ENCODE data around the gene TRIO. TPM values are rescaled to one million over a fixed set of nuclear protein-coding genes. Genes with fewer than 3 reads are reported as not detected.

Gene TRIO
- total and polyA plus RNA-seq, 3 experiments from 2014 or later: 0.89 to 4.4 (median 4.2) TPM

GRCh38 chr5:14416621-14417275 lies 273.6 kb downstream of the TRIO start:
- DNase-seq: no peak
- Mint-ChIP-seq H3K36me3 (peaks cover 0 to 4% (median 0%) of the 10 kb centered on the region in 3 donors), H3K4me3 (peak overlapping the region in 1 of 7 donors; percentile 37), H3K9me3 (no peaks in the 10 kb centered on the region), H3K27ac (peak overlapping the region in 4 of 8 donors; percentile 30 to 83 (median 80)), H3K4me1 (peaks cover 34 to 56% (median 42%) of the 10 kb centered on the region in 3 donors), H3K27me3 (peaks cover 0 to 9% of the 10 kb centered on the region in 2 donors)
- Histone ChIP-seq H3K36me3 (ENCODE audit: insufficient read depth, low read length) (no peaks in the 10 kb centered on the region), H3K27me3 (ENCODE audit: insufficient read depth, low read length, poor library complexity, severe bottlenecking) (no peaks in the 10 kb centered on the region), H3K4me3 (ENCODE audit: low read length) (no peak overlapping the region), H3K27ac (ENCODE audit: low read depth, low read length) (no peak overlapping the region), H3K4me1 (ENCODE audit: insufficient read depth, low read length) (peaks cover 31% of the 10 kb centered on the region), H3K9me3 (ENCODE audit: low read length) (no peaks in the 10 kb centered on the region)
- ChIA-PET POLR2A (interaction anchor here (0.8 kb wide), 1 partner anchor 263 kb away, joined by 3 read pairs; no protein-coding TSS in a partner anchor), CTCF (interaction anchor here (1.6 to 2.2 kb wide), 3 partner anchors 8 to 232 kb away, joined by 4 to 8 read pairs (median 7); no protein-coding TSS in a partner anchor)

- Histone ChIP-seq H3K4me1 (ENCODE audit: insufficient read depth, low read length) (peaks cover 31% of the 10 kb centered on the region), H3K27ac (ENCODE audit: low read depth, low read length) (no peak overlapping the region), H3K36me3 (ENCODE audit: insufficient read depth, low read length) (no peaks in the 10 kb centered on the region), H3K27me3 (ENCODE audit: insufficient read depth, low read length, poor library complexity, severe bottlenecking) (no peaks in the 10 kb centered on the region), H3K4me3 (ENCODE audit: low read length) (no peak overlapping the region), H3K9me3 (ENCODE audit: low read length) (no peaks in the 10 kb centered on the region)
- no peak for DNase-seq
- H3K36me3 Mint-ChIP-seq: peaks cover 0 to 4% (median 0%) of the 10 kb centered on the region in 3 donors
- peaks cover 34 to 53% (median 42%) of the 10 kb centered on the region in 3 donors for H3K4me1 Mint-ChIP-seq
- POLR2A ChIA-PET: interaction anchor here (0.8 kb wide), 1 partner anchor 262 kb away, joined by 3 read pairs; no protein-coding TSS in a partner anchor
- H3K27me3 Mint-ChIP-seq: peaks cover 0 to 9% of the 10 kb centered on the region in 2 donors
- H3K4me3 Mint-ChIP-seq: peak overlapping the region in 1 of 7 donors; percentile 37
- CTCF ChIA-PET: interaction anchor here (1.6 to 2.2 kb wide), 3 partner anchors 8 to 232 kb away, joined by 4 to 8 read pairs (median 7); no protein-coding TSS in a partner anchor
- H3K27ac Mint-ChIP-seq: peak overlapping the region in 6 of 8 donors; percentile 16 to 83 (median 56)
- H3K9me3 Mint-ChIP-seq: no peaks in the 10 kb centered on the region
These were observed 274.2 kb downstream of the TRIO start for GRCh38 chr5:14417276-14417730.

- DNase-seq: no peak
- Histone ChIP-seq H3K27ac (ENCODE audit: low read depth, low read length) (no peak overlapping the region), H3K4me3 (ENCODE audit: low read length) (no peak overlapping the region), H3K4me1 (ENCODE audit: insufficient read depth, low read length) (peaks cover 24% of the 10 kb centered on the region), H3K36me3 (ENCODE audit: insufficient read depth, low read length) (no peaks in the 10 kb centered on the region), H3K9me3 (ENCODE audit: low read length) (no peaks in the 10 kb centered on the region), H3K27me3 (ENCODE audit: insufficient read depth, low read length, poor library complexity, severe bottlenecking) (no peaks in the 10 kb centered on the region)
- ChIA-PET POLR2A (interaction anchor here (0.5 kb wide), 1 partner anchor 46 kb away, joined by 3 read pairs; no protein-coding TSS in a partner anchor), CTCF (interaction anchor here (1.6 to 2.2 kb wide), 2 partner anchors 9 to 231 kb away, joined by 4 to 7 read pairs; no protein-coding TSS in a partner anchor)
- Mint-ChIP-seq H3K27me3 (peaks cover 0 to 9% of the 10 kb centered on the region in 2 donors), H3K36me3 (peaks cover 0 to 4% (median 0%) of the 10 kb centered on the region in 3 donors), H3K4me3 (peak overlapping the region in 1 of 7 donors; percentile 4), H3K4me1 (peaks cover 32 to 45% (median 37%) of the 10 kb centered on the region in 3 donors), H3K27ac (peak overlapping the region in 2 of 8 donors; percentile 31 to 44), H3K9me3 (no peaks in the 10 kb centered on the region)
These were observed 274.9 kb downstream of the TRIO start for GRCh38 chr5:14417792-14418765.

- Histone ChIP-seq H3K27me3 (ENCODE audit: insufficient read depth, low read length, poor library complexity, severe bottlenecking) (no peaks in the 10 kb centered on the region), H3K4me3 (ENCODE audit: low read length) (no peak overlapping the region), H3K27ac (ENCODE audit: low read depth, low read length) (no peak overlapping the region), H3K4me1 (ENCODE audit: insufficient read depth, low read length) (peaks cover 11% of the 10 kb centered on the region), H3K36me3 (ENCODE audit: insufficient read depth, low read length) (no peaks in the 10 kb centered on the region), H3K9me3 (ENCODE audit: low read length) (no peaks in the 10 kb centered on the region)
- Mint-ChIP-seq H3K27me3 (peaks cover 0 to 9% of the 10 kb centered on the region in 2 donors), H3K36me3 (peaks cover 0 to 4% (median 0%) of the 10 kb centered on the region in 3 donors), H3K27ac (no peak overlapping the region), H3K9me3 (no peaks in the 10 kb centered on the region), H3K4me1 (peaks cover 15 to 29% (median 20%) of the 10 kb centered on the region in 3 donors), H3K4me3 (no peak overlapping the region)
- POLR2A ChIA-PET: no interaction called here
- CTCF ChIA-PET: no interaction called here
- no peak for DNase-seq
These were observed 276.5 kb downstream of the TRIO start for GRCh38 chr5:14419686-14420085.

GRCh38 chr5:14420101-14420811 lies 277.1 kb downstream of the TRIO start:
- no peaks in the 10 kb centered on the region for H3K9me3 ChIP-seq (ENCODE audit: low read length)
- H3K36me3 Mint-ChIP-seq: peaks cover 0 to 4% (median 0%) of the 10 kb centered on the region in 3 donors
- no peak overlapping the region for H3K27ac ChIP-seq (ENCODE audit: low read depth, low read length)
- H3K4me3 Mint-ChIP-seq: no peak overlapping the region
- no peaks in the 10 kb centered on the region for H3K9me3 Mint-ChIP-seq
- peaks cover 5% of the 10 kb centered on the region for H3K4me1 ChIP-seq (ENCODE audit: insufficient read depth, low read length)
- CTCF ChIA-PET: no interaction called here
- H3K4me1 Mint-ChIP-seq: peaks cover 10 to 23% (median 15%) of the 10 kb centered on the region in 3 donors
- peaks cover 0 to 9% of the 10 kb centered on the region in 2 donors for H3K27me3 Mint-ChIP-seq
- DNase-seq: no peak
- peak overlapping the region in 1 of 8 donors; percentile 82 for H3K27ac Mint-ChIP-seq
- H3K4me3 ChIP-seq (ENCODE audit: low read length): no peak overlapping the region
- H3K36me3 ChIP-seq (ENCODE audit: insufficient read depth, low read length): no peaks in the 10 kb centered on the region
- H3K27me3 ChIP-seq (ENCODE audit: insufficient read depth, low read length, poor library complexity, severe bottlenecking): no peaks in the 10 kb centered on the region
- POLR2A ChIA-PET: interaction anchor here (0.6 kb wide), 1 partner anchor 9 kb away, joined by 3 read pairs; no protein-coding TSS in a partner anchor

- Mint-ChIP-seq H3K27me3 (peaks cover 0 to 9% of the 10 kb centered on the region in 2 donors), H3K4me1 (peaks cover 3 to 9% (median 5%) of the 10 kb centered on the region in 3 donors), H3K36me3 (peaks cover 0 to 4% (median 0%) of the 10 kb centered on the region in 3 donors), H3K27ac (no peak overlapping the region), H3K9me3 (no peaks in the 10 kb centered on the region), H3K4me3 (no peak overlapping the region)
- no peak overlapping the region for H3K27ac ChIP-seq (ENCODE audit: low read depth, low read length)
- H3K4me1 ChIP-seq (ENCODE audit: insufficient read depth, low read length): no peaks in the 10 kb centered on the region
- ChIA-PET CTCF (interaction anchor here (1.3 kb wide), 1 partner anchor 22 kb away, joined by 3 read pairs; no protein-coding TSS in a partner anchor), POLR2A (no interaction called here)
- no peaks in the 10 kb centered on the region for H3K36me3 ChIP-seq (ENCODE audit: insufficient read depth, low read length)
- no peaks in the 10 kb centered on the region for H3K9me3 ChIP-seq (ENCODE audit: low read length)
- H3K27me3 ChIP-seq (ENCODE audit: insufficient read depth, low read length, poor library complexity, severe bottlenecking): no peaks in the 10 kb centered on the region
- H3K4me3 ChIP-seq (ENCODE audit: low read length): no peak overlapping the region
- no peak for DNase-seq
These were observed 278.7 kb downstream of the TRIO start for GRCh38 chr5:14421851-14422250.

DNA sequence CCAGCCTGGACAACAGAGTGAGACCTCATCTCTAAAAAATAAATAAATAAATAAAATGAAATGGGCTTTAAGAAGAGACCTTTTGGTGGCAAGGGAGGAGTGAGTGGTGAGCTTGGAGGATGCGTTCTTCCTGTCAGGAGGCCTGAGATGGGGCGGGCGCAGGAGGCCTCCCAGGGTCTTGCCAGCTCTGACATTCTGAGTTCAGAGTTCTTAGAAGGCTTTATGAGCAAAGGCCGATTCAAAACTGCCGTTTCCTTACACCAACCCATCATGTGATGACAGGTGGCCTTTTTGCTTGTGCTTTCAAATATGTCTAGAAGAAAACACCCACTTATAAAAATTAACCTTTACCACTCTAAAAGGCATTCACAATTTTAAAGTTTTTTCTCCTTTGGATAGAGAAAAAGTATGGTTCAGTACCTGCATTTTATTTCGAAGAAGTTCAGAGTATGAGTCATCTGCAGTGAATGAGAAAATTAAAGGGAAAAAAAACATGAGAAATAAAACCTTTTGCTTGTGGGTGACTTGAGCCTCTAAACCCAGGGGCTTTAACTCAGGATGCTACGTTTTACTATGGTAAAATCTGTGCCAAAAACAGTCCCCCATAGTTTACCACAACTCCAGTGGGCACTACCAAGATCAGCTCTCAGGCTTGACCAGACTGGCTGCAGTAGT lies 281.0 kb downstream of the TRIO start:
- Mint-ChIP-seq H3K27ac (no peak overlapping the region), H3K4me1 (no peaks in the 10 kb centered on the region), H3K27me3 (no peaks in the 10 kb centered on the region), H3K9me3 (no peaks in the 10 kb centered on the region), H3K4me3 (no peak overlapping the region), H3K36me3 (no peaks in the 10 kb centered on the region)
- ChIA-PET CTCF (no interaction called here), POLR2A (no interaction called here)
- DNase-seq: no peak
- no peak overlapping the region for H3K4me3 ChIP-seq (ENCODE audit: low read length)
- H3K36me3 ChIP-seq (ENCODE audit: insufficient read depth, low read length): no peaks in the 10 kb centered on the region
- no peaks in the 10 kb centered on the region for H3K4me1 ChIP-seq (ENCODE audit: insufficient read depth, low read length)
- H3K27me3 ChIP-seq (ENCODE audit: insufficient read depth, low read length, poor library complexity, severe bottlenecking): no peaks in the 10 kb centered on the region
- H3K27ac ChIP-seq (ENCODE audit: low read depth, low read length): no peak overlapping the region
- no peaks in the 10 kb centered on the region for H3K9me3 ChIP-seq (ENCODE audit: low read length)

Data from CD8-positive, alpha-beta memory T cell (primary cell).